IMR-90 (cell line): ENCODE measurements around the gene CALR3.

Experiments
- CTCF ChIP-seq: conservative IDR thresholded peaks from 2 replicates; pipeline ENCODE4 v1.5.1; 2012; ENCODE audit warnings: mild to moderate bottlenecking, low read depth, low read length, improper control_type of control experiment
- POLR2A ChIP-seq: IDR thresholded peaks from 2 replicates; pipeline ENCODE4 v1.6.1; 2012; ENCODE audit warnings: mild to moderate bottlenecking, low read depth, low read length
- SMC3 ChIP-seq: fragments of 150-350 bp; IDR thresholded peaks from 2 replicates; pipeline ENCODE4 v1.6.1; 2016; ENCODE audit warnings: low read depth, mild to moderate bottlenecking, antibody characterized with exemption, low read length, moderate library complexity

DNA sequence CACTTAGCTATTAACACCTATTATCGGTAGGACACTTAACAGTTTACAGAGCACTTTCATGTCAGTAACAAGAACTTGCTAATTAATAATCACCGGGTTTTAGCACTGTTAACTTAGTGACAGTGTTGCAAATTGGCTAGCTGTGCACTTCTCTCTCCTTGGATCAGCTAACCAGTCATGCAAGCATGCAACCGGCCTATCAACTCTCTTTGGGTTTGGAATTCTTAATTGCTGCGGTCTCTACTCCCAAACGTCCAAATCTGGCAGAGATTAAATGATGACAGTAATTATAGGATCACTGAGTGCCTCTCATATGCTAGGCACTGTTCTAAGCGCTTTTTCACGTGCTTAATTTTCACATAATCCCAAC is 25.4 kb downstream of the CALR3 start:
- no peak for TF ChIP-seq SMC3
- TF ChIP-seq CTCF, result no peak
- no peak for TF ChIP-seq POLR2A
